Gastroesophageal sphincter (tissue), 4 donors: ENCODE data around the gene OGFRL1. TPM values are rescaled to one million over a fixed set of nuclear protein-coding genes. Genes with fewer than 3 reads are reported as not detected.

Experiments used
- ATAC-seq: fragments of 150-250 bp; one replicate; pipeline ENCODE4 v1.9.1; 2016; ENCODE audit warnings: mild to moderate bottlenecking, moderate library complexity
- H3K27ac ChIP-seq, 4 donors: fragments of 200-600 bp; sonication (generic) in 3 of 4; 1 replicate in 3 of 4; 2 replicates in 1 of 4; pipeline ENCODE4 v1.5.1; 2016 to 2019
- H3K27me3 ChIP-seq: fragments of 200-600 bp; sonication (generic); one replicate; pipeline ENCODE4 v1.5.1; 2019
- H3K36me3 ChIP-seq, 2 donors: fragments of 200-600 bp; sonication (generic); one replicate each; pipeline ENCODE4 v1.5.1; 2019; ENCODE audit warnings: control low read depth in 1 of 2
- H3K4me1 ChIP-seq, 3 donors: fragments of 200-600 bp; sonication (generic); 1 replicate in 2 of 3; 2 replicates in 1 of 3; pipeline ENCODE4 v1.5.1; 2016 to 2019; ENCODE audit warnings: control low read depth in 2 of 3
- H3K4me3 ChIP-seq, 2 donors: fragments of 200-600 bp; sonication (generic); one replicate each; pipeline ENCODE4 v1.5.1; 2019; ENCODE audit warnings: mild to moderate bottlenecking in 1 of 2, moderate library complexity in 1 of 2
- H3K9me3 ChIP-seq, 3 donors: fragments of 200-600 bp; sonication (generic); one replicate each; pipeline ENCODE4 v1.5.1; 2017 to 2019; ENCODE audit warnings: control low read depth in 2 of 3
- CTCF ChIP-seq, 4 experiments: fragments of 200-600 bp in 2 of 4; fragments of 450-650 bp in 2 of 4; sonication (generic) in 1 of 4; IDR thresholded peaks; one replicate each; pipeline ENCODE4 v1.5.1; 2017 to 2019; ENCODE audit warnings: antibody characterized with exemption in 4 of 4, mild to moderate bottlenecking in 2 of 4, moderate library complexity in 2 of 4
- EP300 ChIP-seq: sonication (generic); formaldehyde crosslinking; IDR thresholded peaks from one replicate; pipeline ENCODE4 v1.6.1; 2017; ENCODE audit warnings: antibody characterized with exemption, mild to moderate bottlenecking
- POLR2A ChIP-seq, 2 donors: fragments of 450-650 bp; IDR thresholded peaks; one replicate each; pipeline ENCODE4 v1.6.1; 2017; ENCODE audit warnings: antibody characterized with exemption in 2 of 2, mild to moderate bottlenecking in 2 of 2, moderate library complexity in 1 of 2
- POLR2AphosphoS5 ChIP-seq: sonication (generic); formaldehyde crosslinking; IDR thresholded peaks from one replicate; pipeline ENCODE4 v1.6.1; 2017; ENCODE audit warnings: antibody characterized with exemption
- WGBS, 2 donors: methylation state at CpG; one replicate each; pipeline ENCODE4 v1.1.5; 2018; ENCODE audit warnings: low coverage in 1 of 2; 5-methylcytosine and 5-hydroxymethylcytosine counted together
- total RNA-seq, 4 donors: library from RNA; depleted of rRNA; stranded (reverse); fragments of >200 nt; gene quantifications; one replicate each; pipeline ENCODE4 v1.1.0, GENCODE V29; 2016

The OGFRL1 gene
- total RNA-seq, 4 donors from 2014 or later: 29.0 to 52.3 (median 46.5) TPM

- no peak for ATAC-seq
- no peaks in the 10 kb centered on the region for H3K9me3 ChIP-seq
- TF ChIP-seq CTCF (IDR thresholded peaks at IDR 0.05) (no peak), POLR2AphosphoS5 (no peak), POLR2A (IDR thresholded peaks at IDR 0.05) (no peak), EP300 (no peak)
- peaks cover 0 to 9% (median 0%) of the 10 kb centered on the region in 3 donors for H3K4me1 ChIP-seq
- no peaks in the 10 kb centered on the region for H3K36me3 ChIP-seq
- no peak overlapping the region for H3K27ac ChIP-seq
- no peak overlapping the region for H3K4me3 ChIP-seq
- WGBS, 2 donors: 73 to 76% methylated on average over 5 of the region's 5 CpGs
- no peaks in the 10 kb centered on the region for H3K27me3 ChIP-seq
Observed at GRCh38 chr6:71324194-71324785, 35.7 kb downstream of the OGFRL1 start.

DNA sequence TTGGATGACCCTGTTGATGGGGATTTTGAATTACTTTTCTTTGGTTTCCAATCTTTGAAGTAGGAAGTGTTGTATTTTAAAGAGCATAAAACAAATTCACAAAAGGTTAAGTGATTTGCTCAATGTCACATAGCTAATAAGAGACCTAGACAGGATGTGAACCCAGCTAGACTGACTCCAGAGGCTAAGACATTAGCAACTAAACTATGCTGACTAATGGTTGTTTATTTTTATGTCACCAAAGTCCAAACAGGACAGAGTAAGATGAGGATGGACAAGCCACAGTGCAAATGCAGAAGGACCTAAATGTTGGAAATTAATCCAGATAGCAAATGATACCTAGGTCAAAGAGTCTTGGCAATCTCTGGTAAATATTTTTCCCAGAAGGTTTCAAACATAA, 38.0 kb downstream of the OGFRL1 start:
- Histone ChIP-seq H3K36me3 (no peaks in the 10 kb centered on the region), H3K27me3 (no peaks in the 10 kb centered on the region), H3K27ac (no peak overlapping the region), H3K4me1 (peaks cover 0 to 2% (median 0%) of the 10 kb centered on the region in 3 donors), H3K4me3 (no peak overlapping the region), H3K9me3 (no peaks in the 10 kb centered on the region)
- no peak for TF ChIP-seq POLR2A (IDR thresholded peaks at IDR 0.05)
- no peak for TF ChIP-seq CTCF (IDR thresholded peaks at IDR 0.05)
- no peak for TF ChIP-seq POLR2AphosphoS5
- no peak for TF ChIP-seq EP300
- ATAC-seq: no peak

GRCh38 chr6:71330501-71330900, 41.9 kb downstream of the OGFRL1 start:
- TF ChIP-seq POLR2AphosphoS5: no peak
- no peak for TF ChIP-seq CTCF (IDR thresholded peaks at IDR 0.05)
- TF ChIP-seq EP300: no peak
- no peak for TF ChIP-seq POLR2A (IDR thresholded peaks at IDR 0.05)
- Histone ChIP-seq H3K9me3 (no peaks in the 10 kb centered on the region), H3K4me3 (no peak overlapping the region), H3K27me3 (no peaks in the 10 kb centered on the region), H3K27ac (no peak overlapping the region), H3K4me1 (no peaks in the 10 kb centered on the region), H3K36me3 (no peaks in the 10 kb centered on the region)
- WGBS, 2 donors: 83 to 96% methylated on average over 3 of the region's 3 CpGs
- no peak for ATAC-seq

GRCh38 chr6:71332012-71332411, 43.4 kb downstream of the OGFRL1 start:
- Histone ChIP-seq H3K9me3 (no peaks in the 10 kb centered on the region), H3K4me3 (no peak overlapping the region), H3K27ac (no peak overlapping the region), H3K27me3 (no peaks in the 10 kb centered on the region), H3K4me1 (no peaks in the 10 kb centered on the region), H3K36me3 (no peaks in the 10 kb centered on the region)
- TF ChIP-seq EP300 (no peak), POLR2AphosphoS5 (no peak), CTCF (IDR thresholded peaks at IDR 0.05) (no peak), POLR2A (IDR thresholded peaks at IDR 0.05) (no peak)
- 70 to 100% methylated on average over 2 of the region's 2 CpGs for WGBS, 2 donors
- ATAC-seq: no peak

- no peak for TF ChIP-seq POLR2A (IDR thresholded peaks at IDR 0.05)
- TF ChIP-seq EP300: no peak
- ATAC-seq: no peak
- WGBS, 2 donors: 78 to 100% methylated on average over 1 of the region's 1 CpG
- Histone ChIP-seq H3K27ac (no peak overlapping the region), H3K36me3 (no peaks in the 10 kb centered on the region), H3K4me3 (no peak overlapping the region), H3K27me3 (no peaks in the 10 kb centered on the region), H3K9me3 (no peaks in the 10 kb centered on the region), H3K4me1 (no peaks in the 10 kb centered on the region)
Observed at GRCh38 chr6:71333050-71333449, 44.4 kb downstream of the OGFRL1 start.
